MCF 10A (cell line): ENCODE results near the gene CHKA. TPM values are rescaled to one million over a fixed set of nuclear protein-coding genes. Genes with fewer than 3 reads are reported as not detected.

Experiments used
- BruUV-seq: library from RNA; stranded (reverse); fragments of 400-500 nt; replicated peaks from 2 replicates; lab custom pipeline; 2021; lab: Mats Ljungman, UMichigan
- CTCF ChIA-PET: fragments of 300-600 bp; sonication (Branson Sonifier 250); formaldehyde crosslinking; extraction: SDS; loops from one replicate; lab custom pipeline; 2021; ENCODE audit warnings: antibody characterized with exemption, inconsistent platforms; lab: Yijun Ruan, JAX
- POLR2A ChIA-PET: fragments of 300-600, 350-650 bp; sonication (Branson Sonifier 250); formaldehyde crosslinking; extraction: SDS; loops from one replicate; lab custom pipeline; 2020; ENCODE audit warnings: antibody characterized with exemption, inconsistent platforms; lab: Yijun Ruan, JAX
- DNase-seq: peaks from one replicate; pipeline ENCODE4 v3.0.0-alpha.2; 2018; ENCODE audit not compliant: unreplicated experiment
- H3K27ac Mint-ChIP-seq: one replicate; pipeline ENCODE4 v1.8.0; 2022; ENCODE audit warnings: mild to moderate bottlenecking, low read depth, mixed read lengths; ENCODE audit not compliant: unreplicated experiment
- H3K27me3 Mint-ChIP-seq: one replicate; pipeline ENCODE4 v1.8.0; 2022; ENCODE audit warnings: mixed read lengths; ENCODE audit not compliant: insufficient read depth, unreplicated experiment
- H3K36me3 Mint-ChIP-seq: one replicate; pipeline ENCODE4 v1.8.0; 2022; ENCODE audit warnings: mild to moderate bottlenecking, moderate library complexity, mixed read lengths; ENCODE audit not compliant: insufficient read depth, unreplicated experiment
- H3K4me1 Mint-ChIP-seq: one replicate; pipeline ENCODE4 v1.8.0; 2022; ENCODE audit warnings: mixed read lengths; ENCODE audit not compliant: insufficient read depth, unreplicated experiment
- H3K4me3 Mint-ChIP-seq: one replicate; pipeline ENCODE4 v1.8.0; 2022; ENCODE audit warnings: mild to moderate bottlenecking, moderate library complexity, mixed read lengths; ENCODE audit not compliant: unreplicated experiment
- H3K9me3 Mint-ChIP-seq: one replicate; pipeline ENCODE4 v1.8.0; 2022; ENCODE audit warnings: mixed read lengths; ENCODE audit not compliant: unreplicated experiment
- intact Hi-C: fragments of 100-400 bp; cut with micrococcal nuclease; formaldehyde crosslinking; loops from 2 replicates; pipeline ENCODE4 v1.14.1; 2022
- total RNA-seq: library from RNA; stranded (reverse); gene quantifications from 2 replicates; pipeline ENCODE4 v1.2.3, GENCODE V29; 2022
- TF ChIP-seq, protein P1 (sequence below): fragments of 200-600 bp; IDR thresholded peaks from one replicate; pipeline ENCODE4 v1.8.0; 2022; ENCODE audit warnings: antibody characterized with exemption, mild to moderate bottlenecking; ENCODE audit not compliant: unreplicated experiment

CHKA gene
- total RNA-seq, 1 experiment from 2014 or later = 7.8 TPM

DNA sequence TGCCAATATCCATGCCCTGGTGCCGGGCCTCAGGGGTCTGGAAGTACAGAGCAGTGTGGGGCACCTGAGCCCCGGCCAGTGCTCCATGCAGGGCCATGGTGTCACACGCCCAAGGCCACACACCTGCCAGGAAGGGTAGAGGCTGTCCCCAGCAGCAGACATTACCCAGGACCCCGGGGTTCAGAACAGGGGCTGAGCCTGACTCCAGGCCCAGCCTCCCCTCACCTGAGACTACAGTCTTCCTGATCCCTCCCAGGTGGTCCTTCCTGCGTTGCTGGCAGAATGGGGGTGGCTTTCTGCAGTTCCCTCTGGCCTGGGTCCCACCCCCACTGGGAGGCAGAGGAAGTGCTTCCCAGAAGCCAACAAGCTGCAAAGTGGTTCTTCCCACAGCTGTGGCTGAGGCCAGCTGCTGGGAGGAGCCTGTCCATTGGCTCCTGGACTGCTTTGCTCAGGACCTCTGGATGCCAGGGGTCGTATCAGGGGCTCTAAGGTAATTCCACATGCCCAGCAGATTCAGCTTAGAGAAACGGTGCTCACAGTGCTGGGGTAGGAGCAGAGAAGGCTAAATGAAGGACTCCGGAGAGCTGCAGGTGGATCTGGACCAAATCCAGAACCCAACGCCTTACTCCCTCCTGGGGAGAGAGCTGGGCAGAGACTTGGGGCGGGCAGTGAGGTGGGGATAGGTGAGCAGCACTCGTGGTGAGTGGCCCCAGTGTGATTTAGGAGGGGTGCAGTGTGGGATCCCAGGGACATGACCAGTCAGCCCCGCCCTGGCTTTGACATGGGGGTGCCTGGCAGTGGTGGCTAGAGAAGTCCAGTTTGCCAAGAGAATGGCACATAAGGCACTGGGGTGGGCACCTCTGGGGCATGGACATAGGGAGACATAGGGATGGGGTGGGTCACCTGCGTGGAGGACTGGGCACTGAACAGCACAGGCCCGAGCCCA, 69.7 kb downstream of the CHKA start:
- TF ChIP-seq, protein P1, sequence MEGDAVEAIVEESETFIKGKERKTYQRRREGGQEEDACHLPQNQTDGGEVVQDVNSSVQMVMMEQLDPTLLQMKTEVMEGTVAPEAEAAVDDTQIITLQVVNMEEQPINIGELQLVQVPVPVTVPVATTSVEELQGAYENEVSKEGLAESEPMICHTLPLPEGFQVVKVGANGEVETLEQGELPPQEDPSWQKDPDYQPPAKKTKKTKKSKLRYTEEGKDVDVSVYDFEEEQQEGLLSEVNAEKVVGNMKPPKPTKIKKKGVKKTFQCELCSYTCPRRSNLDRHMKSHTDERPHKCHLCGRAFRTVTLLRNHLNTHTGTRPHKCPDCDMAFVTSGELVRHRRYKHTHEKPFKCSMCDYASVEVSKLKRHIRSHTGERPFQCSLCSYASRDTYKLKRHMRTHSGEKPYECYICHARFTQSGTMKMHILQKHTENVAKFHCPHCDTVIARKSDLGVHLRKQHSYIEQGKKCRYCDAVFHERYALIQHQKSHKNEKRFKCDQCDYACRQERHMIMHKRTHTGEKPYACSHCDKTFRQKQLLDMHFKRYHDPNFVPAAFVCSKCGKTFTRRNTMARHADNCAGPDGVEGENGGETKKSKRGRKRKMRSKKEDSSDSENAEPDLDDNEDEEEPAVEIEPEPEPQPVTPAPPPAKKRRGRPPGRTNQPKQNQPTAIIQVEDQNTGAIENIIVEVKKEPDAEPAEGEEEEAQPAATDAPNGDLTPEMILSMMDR = no peak
- ChIA-PET CTCF (interaction anchor here (0.7 kb wide), 1 partner anchor 43 kb away, joined by 3 read pairs; no protein-coding TSS in a partner anchor), POLR2A (interaction anchor here (1.4 kb wide), 1 partner anchor 21 kb away, joined by 3 read pairs; the partner anchor contains the start of gene NDUFS8)
- Mint-ChIP-seq H3K9me3 (no peaks in the 10 kb centered on the region), H3K27ac (no peak overlapping the region), H3K27me3 (no peaks in the 10 kb centered on the region), H3K4me3 (no peak overlapping the region), H3K4me1 (no peaks in the 10 kb centered on the region), H3K36me3 (peaks cover 5% of the 10 kb centered on the region)
- BruUV-seq = no TSS peak
- DNase-seq = no peak
- intact Hi-C loops = no loop called here

DNA sequence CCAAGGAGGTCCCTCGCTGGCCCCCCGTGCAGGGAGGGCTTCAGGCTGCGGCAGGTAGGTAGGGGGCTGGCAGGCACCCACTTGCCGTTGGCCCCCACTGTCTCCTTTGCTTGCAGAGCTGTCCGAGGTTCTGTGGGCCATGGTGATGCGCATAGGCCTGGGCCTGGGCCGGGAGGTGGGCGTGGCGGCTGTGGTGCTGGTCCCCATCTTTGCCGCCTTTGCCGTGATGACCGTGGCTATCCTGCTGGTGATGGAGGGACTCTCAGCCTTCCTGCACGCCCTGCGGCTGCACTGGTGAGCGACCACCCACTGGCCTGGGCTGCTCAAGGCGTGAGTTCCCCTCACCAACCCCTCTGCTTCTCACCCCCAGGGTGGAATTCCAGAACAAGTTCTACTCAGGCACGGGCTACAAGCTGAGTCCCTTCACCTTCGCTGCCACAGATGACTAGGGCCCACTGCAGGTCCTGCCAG, 70.8 kb downstream of the CHKA start:
- CTCF ChIA-PET = no interaction called here

DNA sequence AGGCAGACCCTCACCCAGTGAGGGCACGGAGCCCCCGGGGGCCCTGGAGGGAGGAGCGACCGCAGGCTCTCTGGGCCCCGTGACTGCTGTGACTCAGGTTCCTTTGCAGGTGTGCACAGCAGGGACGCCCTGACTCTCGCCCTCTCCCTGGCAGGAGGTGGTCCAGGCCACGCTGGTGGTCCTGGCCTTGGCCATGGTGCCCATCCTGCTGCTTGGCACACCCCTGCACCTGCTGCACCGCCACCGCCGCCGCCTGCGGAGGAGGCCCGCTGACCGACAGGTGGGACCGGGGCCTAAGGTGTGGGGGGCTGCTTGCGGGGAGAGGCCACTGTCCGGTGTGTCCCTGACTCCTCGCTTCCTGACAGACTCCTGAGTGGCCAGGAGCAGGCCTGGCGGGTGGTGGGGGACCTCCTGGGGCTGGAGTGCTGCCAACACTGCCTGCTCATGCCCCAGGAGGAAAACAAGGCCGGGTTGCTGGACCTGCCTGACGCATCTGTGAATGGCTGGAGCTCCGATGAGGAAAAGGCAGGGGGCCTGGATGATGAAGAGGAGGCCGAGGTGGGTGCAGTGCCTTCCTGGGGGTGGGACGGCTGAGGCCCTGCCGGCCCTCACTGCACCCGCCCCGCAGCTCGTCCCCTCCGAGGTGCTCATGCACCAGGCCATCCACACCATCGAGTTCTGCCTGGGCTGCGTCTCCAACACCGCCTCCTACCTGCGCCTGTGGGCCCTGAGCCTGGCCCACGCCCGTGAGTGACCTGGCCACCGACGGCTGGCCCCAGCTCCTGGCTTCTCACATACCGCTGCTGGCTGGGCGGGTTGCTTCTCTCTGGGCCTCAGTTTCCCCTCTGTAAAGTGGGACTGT, 71.4 kb downstream of the CHKA start:
- TF ChIP-seq, protein P1 = no peak
- ChIA-PET POLR2A (interaction anchor here (0.7 to 1.4 kb wide), 2 partner anchors 19 to 148 kb away, joined by 3 read pairs; partner anchors contain the start of gene NDUFS8), CTCF (no interaction called here)

More for the DNA sequence above, 70.8 kb downstream of the CHKA start:
- TF ChIP-seq, protein P1 = no peak
- no peaks in the 10 kb centered on the region for H3K27me3 Mint-ChIP-seq
- no peaks in the 10 kb centered on the region for H3K9me3 Mint-ChIP-seq
- DNase-seq = no peak
- POLR2A ChIA-PET = interaction anchor here (1.4 kb wide), 1 partner anchor 20 kb away, joined by 3 read pairs; the partner anchor contains the start of gene NDUFS8
- no peaks in the 10 kb centered on the region for H3K4me1 Mint-ChIP-seq
- intact Hi-C loops = no loop called here
- H3K36me3 Mint-ChIP-seq = peaks cover 5% of the 10 kb centered on the region
- H3K27ac Mint-ChIP-seq = no peak overlapping the region
- BruUV-seq = no TSS peak
- no peak overlapping the region for H3K4me3 Mint-ChIP-seq

More for the DNA sequence above, 71.4 kb downstream of the CHKA start:
- no TSS peak for BruUV-seq
- no peak overlapping the region for H3K27ac Mint-ChIP-seq
- H3K4me3 Mint-ChIP-seq = no peak overlapping the region
- H3K9me3 Mint-ChIP-seq = no peaks in the 10 kb centered on the region
- no peaks in the 10 kb centered on the region for H3K27me3 Mint-ChIP-seq
- H3K4me1 Mint-ChIP-seq = no peaks in the 10 kb centered on the region
- no peak for DNase-seq
- peaks cover 5% of the 10 kb centered on the region for H3K36me3 Mint-ChIP-seq
- intact Hi-C loops = no loop called here
